Body of pancreas (tissue), 4 donors: ENCODE results near the gene PCDHGA5.

Experiments used
- POLR2A ChIP-seq, 3 donors: fragments of 450-650 bp; IDR thresholded peaks; one replicate each; pipeline ENCODE4 v1.6.1; 2016; ENCODE audit warnings: antibody characterized with exemption in 3 of 3, mild to moderate bottlenecking in 2 of 3
- TF ChIP-seq, protein P1 (sequence below), 7 experiments: fragments of 450-650 bp in 4 of 7; fragments of 200-600 bp in 3 of 7; sonication (generic) in 3 of 7; IDR thresholded peaks; one replicate each; pipeline ENCODE4 v1.5.1; 2016 to 2019; ENCODE audit warnings: antibody characterized with exemption in 7 of 7

DNA sequence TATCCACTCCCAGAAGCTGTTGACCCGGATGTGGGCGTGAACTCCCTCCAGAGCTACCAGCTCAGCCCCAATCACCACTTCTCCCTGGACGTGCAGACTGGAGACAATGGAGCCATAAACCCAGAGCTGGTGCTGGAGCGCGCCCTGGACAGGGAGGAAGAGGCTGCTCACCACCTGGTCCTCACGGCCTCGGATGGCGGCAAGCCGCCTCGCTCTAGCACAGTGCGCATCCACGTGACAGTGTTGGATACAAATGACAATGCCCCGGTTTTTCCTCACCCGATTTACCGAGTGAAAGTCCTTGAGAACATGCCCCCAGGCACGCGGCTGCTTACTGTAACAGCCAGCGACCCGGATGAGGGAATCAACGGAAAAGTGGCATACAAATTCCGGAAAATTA lies 29.3 kb downstream of the PCDHGA5 start:
- TF ChIP-seq, protein P1, sequence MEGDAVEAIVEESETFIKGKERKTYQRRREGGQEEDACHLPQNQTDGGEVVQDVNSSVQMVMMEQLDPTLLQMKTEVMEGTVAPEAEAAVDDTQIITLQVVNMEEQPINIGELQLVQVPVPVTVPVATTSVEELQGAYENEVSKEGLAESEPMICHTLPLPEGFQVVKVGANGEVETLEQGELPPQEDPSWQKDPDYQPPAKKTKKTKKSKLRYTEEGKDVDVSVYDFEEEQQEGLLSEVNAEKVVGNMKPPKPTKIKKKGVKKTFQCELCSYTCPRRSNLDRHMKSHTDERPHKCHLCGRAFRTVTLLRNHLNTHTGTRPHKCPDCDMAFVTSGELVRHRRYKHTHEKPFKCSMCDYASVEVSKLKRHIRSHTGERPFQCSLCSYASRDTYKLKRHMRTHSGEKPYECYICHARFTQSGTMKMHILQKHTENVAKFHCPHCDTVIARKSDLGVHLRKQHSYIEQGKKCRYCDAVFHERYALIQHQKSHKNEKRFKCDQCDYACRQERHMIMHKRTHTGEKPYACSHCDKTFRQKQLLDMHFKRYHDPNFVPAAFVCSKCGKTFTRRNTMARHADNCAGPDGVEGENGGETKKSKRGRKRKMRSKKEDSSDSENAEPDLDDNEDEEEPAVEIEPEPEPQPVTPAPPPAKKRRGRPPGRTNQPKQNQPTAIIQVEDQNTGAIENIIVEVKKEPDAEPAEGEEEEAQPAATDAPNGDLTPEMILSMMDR (IDR thresholded peaks at IDR 0.05), result no peak
- no peak for TF ChIP-seq POLR2A (IDR thresholded peaks at IDR 0.05)
